ENCODE data around the gene LRTM2. TPM values are rescaled to one million over a fixed set of nuclear protein-coding genes. Genes with fewer than 3 reads are reported as not detected.

LRTM2 gene
- total and polyA plus RNA-seq, 2 experiments from 2014 or later = not detected

GRCh38 chr12:1834186-1834925 is 14.0 kb downstream of the LRTM2 start:
- Histone ChIP-seq H3K9me3 (ENCODE audit: low read depth) (no peaks in the 10 kb centered on the region), H3F3A (ENCODE audit: insufficient read depth) (no peaks in the 10 kb centered on the region), H3K4me2 (ENCODE audit: unreplicated experiment) (no peak overlapping the region), H3K9me2 (ENCODE audit: insufficient read depth) (no peaks in the 10 kb centered on the region), H3K4me1 (ENCODE audit: insufficient read depth) (no peaks in the 10 kb centered on the region), H2AFZ (no peak overlapping the region), H3K79me2 (ENCODE audit: insufficient read depth) (no peaks in the 10 kb centered on the region), H3K9ac (no peak overlapping the region), H3K27ac (no peak overlapping the region), H3K27me3 (replicated peaks; ENCODE audit: insufficient read depth) (peaks cover 26% of the 10 kb centered on the region), H3K4me3 (no peak overlapping the region), H3K36me3 (ENCODE audit: low read depth) (no peaks in the 10 kb centered on the region), H4K20me1 (ENCODE audit: insufficient read depth) (no peaks in the 10 kb centered on the region)
- no peak for DNase-seq
- in situ Hi-C loops (cut with MboI) = no loop called here
- TF ChIP-seq EZH2 (IDR thresholded peaks at IDR 0.05; ENCODE audit: insufficient read depth, poor library complexity, severe bottlenecking) (no peak), EZH2phosphoT487 (IDR thresholded peaks at IDR 0.05; ENCODE audit: insufficient read depth, low read depth) (no peak)
- WGBS, 2 experiments (ENCODE audit: low coverage in 1 of 2, low lambda C conversion rate in 2 of 2, missing lambda C conversion rate in 2 of 2) = 58 to 65% methylated on average over 34 of the region's 34 CpGs

- H3K4me2 ChIP-seq (ENCODE audit: unreplicated experiment) = no peak overlapping the region
- no peak overlapping the region for H3K27ac ChIP-seq
- no peaks in the 10 kb centered on the region for H3K4me1 ChIP-seq (ENCODE audit: insufficient read depth)
- no peaks in the 10 kb centered on the region for H3F3A ChIP-seq (ENCODE audit: insufficient read depth)
- H3K4me3 ChIP-seq = no peak overlapping the region
- no peak overlapping the region for H3K9ac ChIP-seq
- no peaks in the 10 kb centered on the region for H3K36me3 ChIP-seq (ENCODE audit: low read depth)
- 49 to 53% methylated on average over 22 of the region's 22 CpGs for WGBS, 2 experiments (ENCODE audit: low coverage in 1 of 2, low lambda C conversion rate in 2 of 2, missing lambda C conversion rate in 2 of 2)
- TF ChIP-seq EZH2phosphoT487 (IDR thresholded peaks at IDR 0.05; ENCODE audit: insufficient read depth, low read depth) (no peak), EZH2 (IDR thresholded peaks at IDR 0.05; ENCODE audit: insufficient read depth, poor library complexity, severe bottlenecking) (no peak)
- no peaks in the 10 kb centered on the region for H3K9me3 ChIP-seq (ENCODE audit: low read depth)
- peaks cover 35% of the 10 kb centered on the region for H3K27me3 ChIP-seq (replicated peaks; ENCODE audit: insufficient read depth)
- in situ Hi-C loops (cut with MboI) = no loop called here
- H3K9me2 ChIP-seq (ENCODE audit: insufficient read depth) = no peaks in the 10 kb centered on the region
- no peak overlapping the region for H2AFZ ChIP-seq
- H3K79me2 ChIP-seq (ENCODE audit: insufficient read depth) = no peaks in the 10 kb centered on the region
- DNase-seq = no peak
- H4K20me1 ChIP-seq (ENCODE audit: insufficient read depth) = no peaks in the 10 kb centered on the region
Observed at GRCh38 chr12:1835211-1836131, 15.1 kb downstream of the LRTM2 start.

- Histone ChIP-seq H3K4me1 (ENCODE audit: insufficient read depth) (no peaks in the 10 kb centered on the region), H3K9ac (no peak overlapping the region), H3K4me2 (ENCODE audit: unreplicated experiment) (no peak overlapping the region), H3K9me2 (ENCODE audit: insufficient read depth) (no peaks in the 10 kb centered on the region), H3K9me3 (ENCODE audit: low read depth) (no peaks in the 10 kb centered on the region), H4K20me1 (ENCODE audit: insufficient read depth) (no peaks in the 10 kb centered on the region), H3K36me3 (ENCODE audit: low read depth) (no peaks in the 10 kb centered on the region), H3K27me3 (replicated peaks; ENCODE audit: insufficient read depth) (peaks cover 42% of the 10 kb centered on the region), H3F3A (ENCODE audit: insufficient read depth) (no peaks in the 10 kb centered on the region), H3K27ac (no peak overlapping the region), H3K4me3 (no peak overlapping the region), H3K79me2 (ENCODE audit: insufficient read depth) (no peaks in the 10 kb centered on the region), H2AFZ (no peak overlapping the region)
- in situ Hi-C loops (cut with MboI) = no loop called here
- no peak for TF ChIP-seq EZH2 (IDR thresholded peaks at IDR 0.05; ENCODE audit: insufficient read depth, poor library complexity, severe bottlenecking)
- no peak for TF ChIP-seq EZH2phosphoT487 (IDR thresholded peaks at IDR 0.05; ENCODE audit: insufficient read depth, low read depth)
- no peak for DNase-seq
- WGBS, 2 experiments (ENCODE audit: low coverage in 1 of 2, low lambda C conversion rate in 2 of 2, missing lambda C conversion rate in 2 of 2) = 57 to 67% methylated on average over 5 to 7 of the region's 7 CpGs
Observed at GRCh38 chr12:1836241-1836803, 16.0 kb downstream of the LRTM2 start.

- peaks cover 45% of the 10 kb centered on the region for H3K27me3 ChIP-seq (replicated peaks; ENCODE audit: insufficient read depth)
- no peaks in the 10 kb centered on the region for H3K36me3 ChIP-seq (ENCODE audit: low read depth)
- no peaks in the 10 kb centered on the region for H3K4me1 ChIP-seq (ENCODE audit: insufficient read depth)
- H3K27ac ChIP-seq = no peak overlapping the region
- no peaks in the 10 kb centered on the region for H3K79me2 ChIP-seq (ENCODE audit: insufficient read depth)
- no peaks in the 10 kb centered on the region for H3K9me3 ChIP-seq (ENCODE audit: low read depth)
- H3K9me2 ChIP-seq (ENCODE audit: insufficient read depth) = no peaks in the 10 kb centered on the region
- no peak overlapping the region for H2AFZ ChIP-seq
- H4K20me1 ChIP-seq (ENCODE audit: insufficient read depth) = no peaks in the 10 kb centered on the region
- WGBS, 2 experiments (ENCODE audit: low coverage in 1 of 2, low lambda C conversion rate in 2 of 2, missing lambda C conversion rate in 2 of 2) = 47 to 55% methylated on average over 22 of the region's 22 CpGs
- H3K4me2 ChIP-seq (ENCODE audit: unreplicated experiment) = no peak overlapping the region
- no peak for DNase-seq
- no peak for TF ChIP-seq EZH2 (IDR thresholded peaks at IDR 0.05; ENCODE audit: insufficient read depth, poor library complexity, severe bottlenecking)
- TF ChIP-seq EZH2phosphoT487 (IDR thresholded peaks at IDR 0.05; ENCODE audit: insufficient read depth, low read depth) = no peak
- H3F3A ChIP-seq (ENCODE audit: insufficient read depth) = no peaks in the 10 kb centered on the region
- in situ Hi-C loops (cut with MboI) = no loop called here
- no peak overlapping the region for H3K9ac ChIP-seq
- H3K4me3 ChIP-seq = no peak overlapping the region
Observed at GRCh38 chr12:1836854-1837421, 16.6 kb downstream of the LRTM2 start.
